Neuronal stem cell (in vitro differentiated cells): ENCODE results near the gene HIP1. TPM values are rescaled to one million over a fixed set of nuclear protein-coding genes. Genes with fewer than 3 reads are reported as not detected.
"Not testable (repeated sequence)": the region's sequence is repeated elsewhere in the genome, so short reads cannot be mapped to it uniquely, and the experiment has no call there.

Source experiments
- DNase-seq: peaks from one replicate; pipeline ENCODE4 v3.0.0-alpha.2; 2013; ENCODE audit warnings: low spot score
- H2AFZ ChIP-seq: one replicate; pipeline ENCODE4 v1.6.1; 2013; ENCODE audit warnings: mild to moderate bottlenecking, low read length, inconsistent platforms
- H2AK5ac ChIP-seq: 2 replicates; pipeline ENCODE4 v1.6.1; 2013; ENCODE audit warnings: low read depth, mild to moderate bottlenecking, inconsistent platforms, low read length, moderate library complexity, mixed read lengths
- H2BK120ac ChIP-seq: 2 replicates; pipeline ENCODE4 v1.6.1; 2013; ENCODE audit warnings: low read depth, mild to moderate bottlenecking, inconsistent platforms, low read length, moderate library complexity, mixed read lengths
- H2BK12ac ChIP-seq: one replicate; pipeline ENCODE4 v1.6.1; 2013; ENCODE audit warnings: low read length, inconsistent platforms
- H2BK15ac ChIP-seq: 2 replicates; pipeline ENCODE4 v1.6.1; 2013; ENCODE audit warnings: mild to moderate bottlenecking, low read length, inconsistent platforms, mixed read lengths
- H2BK5ac ChIP-seq: one replicate; pipeline ENCODE4 v1.6.1; 2013; ENCODE audit warnings: inconsistent platforms, mild to moderate bottlenecking, low read length, moderate library complexity
- H3K14ac ChIP-seq: one replicate; pipeline ENCODE4 v1.6.1; 2013; ENCODE audit warnings: low read length, inconsistent platforms
- H3K18ac ChIP-seq: 2 replicates; pipeline ENCODE4 v1.6.1; 2013; ENCODE audit warnings: low read length, inconsistent platforms
- H3K23ac ChIP-seq: 2 replicates; pipeline ENCODE4 v1.6.1; 2013; ENCODE audit warnings: low read depth, mild to moderate bottlenecking, mixed read lengths, low read length, inconsistent platforms; ENCODE audit not compliant: poor library complexity
- H3K27ac ChIP-seq: replicated peaks from 3 replicates; pipeline ENCODE4 v1.5.1; 2013; ENCODE audit warnings: low read length, inconsistent platforms
- H3K27me3 ChIP-seq, 3 experiments: 2 replicates each; pipeline ENCODE4 v1.6.1; 2013; ENCODE audit warnings: low read length in 3 of 3, mild to moderate bottlenecking in 2 of 3, inconsistent platforms in 1 of 3, low read depth in 1 of 3, mixed read lengths in 1 of 3, moderate library complexity in 1 of 3; ENCODE audit not compliant: control insufficient read depth in 3 of 3, insufficient read depth in 3 of 3
- H3K36me3 ChIP-seq, 2 donors: replicated peaks in 1 of 2; 2 replicates each; pipeline ENCODE4 v1.6.1; 2013; ENCODE audit warnings: low read length in 2 of 2; ENCODE audit not compliant: control insufficient read depth in 2 of 2, insufficient read depth in 2 of 2
- H3K4ac ChIP-seq: 2 replicates; pipeline ENCODE4 v1.6.1; 2013; ENCODE audit warnings: inconsistent platforms, mild to moderate bottlenecking, low read length, moderate library complexity
- H3K4me1 ChIP-seq, 2 donors: 1 replicate in 1 of 2; 2 replicates in 1 of 2; pipeline ENCODE4 v1.6.1; 2013; ENCODE audit warnings: low read length in 2 of 2, low read depth in 1 of 2; ENCODE audit not compliant: control insufficient read depth in 2 of 2, insufficient read depth in 1 of 2
- H3K4me2 ChIP-seq: one replicate; pipeline ENCODE4 v1.6.1; 2013; ENCODE audit warnings: mild to moderate bottlenecking, low read length, inconsistent platforms; ENCODE audit not compliant: insufficient read depth, poor library complexity, severe bottlenecking
- H3K4me3 ChIP-seq, 2 donors: 2 replicates each; pipeline ENCODE4 v1.5.1; 2013; ENCODE audit warnings: low read length in 2 of 2, mild to moderate bottlenecking in 2 of 2, inconsistent platforms in 1 of 2, moderate library complexity in 1 of 2
- H3K79me1 ChIP-seq: one replicate; pipeline ENCODE4 v1.6.1; 2013; ENCODE audit warnings: low read depth, mild to moderate bottlenecking, inconsistent platforms, low read length, moderate library complexity
- H3K9ac ChIP-seq: one replicate; pipeline ENCODE4 v1.6.1; 2013; ENCODE audit warnings: mild to moderate bottlenecking, low read depth, low read length, inconsistent platforms; ENCODE audit not compliant: poor library complexity
- H3K9me3 ChIP-seq, 2 donors: replicated peaks in 1 of 2; 2 replicates each; pipeline versions ENCODE3 to v1.6.1; 2013; ENCODE audit warnings: low read length in 2 of 2, mild to moderate bottlenecking in 2 of 2, inconsistent platforms in 1 of 2, low read depth in 1 of 2, mixed read lengths in 1 of 2, moderate library complexity in 1 of 2; ENCODE audit not compliant: control insufficient read depth in 2 of 2, insufficient read depth in 1 of 2
- H4K8ac ChIP-seq: one replicate; pipeline ENCODE4 v1.6.1; 2013; ENCODE audit warnings: low read depth, mild to moderate bottlenecking, inconsistent platforms, low read length, moderate library complexity
- H4K91ac ChIP-seq: one replicate; pipeline ENCODE4 v1.6.1; 2013; ENCODE audit warnings: low read length, low read depth, mild to moderate bottlenecking, inconsistent platforms; ENCODE audit not compliant: poor library complexity
- WGBS, 2 donors: extraction: QIAGEN DNeasy Blood & Tissue Kit; methylation state at CpG; one replicate each; pipeline ENCODE4 v1.1.7; 2013; ENCODE audit warnings: missing lambda C conversion rate in 2 of 2, mixed read lengths in 1 of 2; ENCODE audit not compliant: insufficient read length in 2 of 2, insufficient replicate concordance in 1 of 2; ENCODE audit errors: extremely low coverage in 2 of 2; 5-methylcytosine and 5-hydroxymethylcytosine counted together
- polyA plus RNA-seq, 2 experiments: library from polyadenylated mRNA; stranded (reverse); fragments of 200-250 nt; gene quantifications; one replicate each; pipeline ENCODE4 v1.2.3, GENCODE V29; 2013

Gene HIP1
- 46.7 TPM for polyA plus RNA-seq (2013, experiment 1 of 2)
- polyA plus RNA-seq (2013, experiment 2 of 2), result 48.1 TPM

GRCh38 chr7:75738604-75738974 is at the start of gene HIP1:
Gene HIP1 (minus strand): TSS chr7:75738941. CDS start chr7:75738920, 21 bp downstream.
- peak within 1 kb of the TSS; percentile 97 for H3K14ac ChIP-seq
- H3K79me1 ChIP-seq, result peaks cover 1% of the 10 kb centered on the region
- H3K4me2 ChIP-seq, result peak within 1 kb of the TSS; percentile 89
- H2BK15ac ChIP-seq, result peak within 1 kb of the TSS; percentile 81
- H4K91ac ChIP-seq, result no peak within 1 kb of the TSS
- H3K27me3 ChIP-seq, result peaks cover 0 to 9% (median 6%) of the 10 kb centered on the region in 3 experiments
- peak within 1 kb of the TSS; percentile 47 for H2BK120ac ChIP-seq
- no peaks in the 10 kb centered on the region for H3K9me3 ChIP-seq
- H3K18ac ChIP-seq, result peak within 1 kb of the TSS; percentile 98
- peak within 1 kb of the TSS; percentile 75 for H2BK12ac ChIP-seq
- H3K36me3 ChIP-seq, result no peaks in the 10 kb centered on the region
- peak within 1 kb of the TSS; percentile 91 to 94 for H3K4me3 ChIP-seq
- DNase-seq, result no peak
- no CpG with 5 or more reads among the region's 30 CpGs for WGBS, 2 donors
- peak within 1 kb of the TSS; percentile 35 for H3K27ac ChIP-seq
- H3K23ac ChIP-seq, result peak within 1 kb of the TSS; percentile 98
- H3K4me1 ChIP-seq, result peaks cover 10 to 22% of the 10 kb centered on the region in 2 donors
- H2AFZ ChIP-seq, result peak within 1 kb of the TSS; percentile 100
- peak within 1 kb of the TSS; percentile 52 for H2AK5ac ChIP-seq
- H2BK5ac ChIP-seq, result peak within 1 kb of the TSS; percentile 53
- H3K9ac ChIP-seq, result peak within 1 kb of the TSS; percentile 93
- no peak within 1 kb of the TSS for H3K4ac ChIP-seq
- H4K8ac ChIP-seq, result no peak within 1 kb of the TSS

GRCh38 chr7:75788154-75788847 is 49.6 kb upstream of the HIP1 start:
- not testable (repeated sequence) for H2BK15ac ChIP-seq, H3K23ac ChIP-seq, H4K8ac ChIP-seq, DNase-seq, H3K9me3 ChIP-seq, H3K4ac ChIP-seq, H3K4me1 ChIP-seq, H3K4me3 ChIP-seq, H2BK120ac ChIP-seq, H2BK5ac ChIP-seq, H2BK12ac ChIP-seq, H3K36me3 ChIP-seq, H2AK5ac ChIP-seq, H4K91ac ChIP-seq, H3K27ac ChIP-seq, H3K14ac ChIP-seq, H3K27me3 ChIP-seq, H3K18ac ChIP-seq, H2AFZ ChIP-seq, H3K79me1 ChIP-seq, H3K9ac ChIP-seq, H3K4me2 ChIP-seq
- no CpG with 5 or more reads among the region's 14 CpGs for WGBS, 2 donors

- not testable (repeated sequence) for H3K9ac ChIP-seq, H2BK12ac ChIP-seq, H3K4me3 ChIP-seq, H4K8ac ChIP-seq, H3K4ac ChIP-seq, H3K9me3 ChIP-seq, H3K4me1 ChIP-seq, H2BK15ac ChIP-seq, H3K23ac ChIP-seq, H4K91ac ChIP-seq, H3K4me2 ChIP-seq, H3K79me1 ChIP-seq, H2BK5ac ChIP-seq, H3K27ac ChIP-seq, H3K27me3 ChIP-seq, H3K14ac ChIP-seq, H3K18ac ChIP-seq, H2AFZ ChIP-seq, H3K36me3 ChIP-seq, H2BK120ac ChIP-seq, DNase-seq, H2AK5ac ChIP-seq
- WGBS, 2 donors, result no CpG with 5 or more reads among the region's 5 CpGs
Observed at GRCh38 chr7:75783058-75783457, 44.3 kb upstream of the HIP1 start.

- H3K9me3 ChIP-seq, H2BK12ac ChIP-seq, H3K4me1 ChIP-seq, DNase-seq, H2AFZ ChIP-seq, H3K27me3 ChIP-seq, H2BK120ac ChIP-seq, H3K4me2 ChIP-seq, H2BK5ac ChIP-seq, H3K36me3 ChIP-seq, H2BK15ac ChIP-seq, H4K91ac ChIP-seq, H3K14ac ChIP-seq, H3K4ac ChIP-seq, H3K23ac ChIP-seq, H3K4me3 ChIP-seq, H3K18ac ChIP-seq, H3K79me1 ChIP-seq, H4K8ac ChIP-seq, H2AK5ac ChIP-seq, H3K27ac ChIP-seq, H3K9ac ChIP-seq: not testable (repeated sequence)
- WGBS, 2 donors, result no CpG with 5 or more reads among the region's 14 CpGs
Observed at GRCh38 chr7:75780647-75781273, 42.0 kb upstream of the HIP1 start.
